ENCODE measurements around the gene OCRL. TPM values are rescaled to one million over a fixed set of nuclear protein-coding genes. Genes with fewer than 3 reads are reported as not detected.

Gene OCRL
- total and polyA plus RNA-seq, 2 donors (not counting 1 experiment from before 2014, with no cell fraction given) = 4.6 to 10.6 TPM

- Histone ChIP-seq H3K36me3 (replicated peaks in 1 of 2; ENCODE audit: control extremely low read depth in 1 of 2, control insufficient read depth in 1 of 2, extremely low read depth in 1 of 2, insufficient read depth in 2 of 2, low read length in 1 of 2) (no peaks in the 10 kb centered on the region), H3K79me2 (ENCODE audit: control insufficient read depth, insufficient read depth, low read length) (no peaks in the 10 kb centered on the region), H4K20me1 (ENCODE audit: control insufficient read depth, insufficient read depth, low read length, poor library complexity, severe bottlenecking) (no peaks in the 10 kb centered on the region), H3K27ac (ENCODE audit: low read length in 2 of 2) (no peak overlapping the region), H2AFZ (ENCODE audit: insufficient read depth, low read depth, low read length, poor library complexity, severe bottlenecking) (no peak overlapping the region), H3K4me2 (replicated peaks; ENCODE audit: low read depth, low read length, poor library complexity, severe bottlenecking) (no peak overlapping the region), H3K27me3 (replicated peaks in 1 of 4; ENCODE audit: control extremely low read depth in 1 of 4, control insufficient read depth in 3 of 4, insufficient read depth in 4 of 4, low read length in 3 of 4) (no peaks in the 10 kb centered on the region), H3K9ac (ENCODE audit: low read length) (no peak overlapping the region), H3K4me1 (ENCODE audit: control insufficient read depth in 2 of 2, insufficient read depth in 2 of 2, low read length in 2 of 2) (no peaks in the 10 kb centered on the region), H3K4me3 (ENCODE audit: control extremely low read depth in 1 of 5, extremely low read depth in 1 of 5, insufficient read depth in 1 of 5, low read depth in 2 of 5, low read length in 4 of 5) (no peak overlapping the region), H3K9me3 (ENCODE audit: control extremely low read depth in 1 of 3, control insufficient read depth in 2 of 3, insufficient read depth in 1 of 3, low read length in 2 of 3) (no peaks in the 10 kb centered on the region)
- Mint-ChIP-seq H3K27ac (no peak overlapping the region), H3K4me3 (no peak overlapping the region), H3K9me3 (ENCODE audit: insufficient read depth) (no peaks in the 10 kb centered on the region), H3K4me1 (no peaks in the 10 kb centered on the region), H3K27me3 (no peaks in the 10 kb centered on the region)
- no CpG with 5 or more reads among the region's 1 CpG for WGBS (ENCODE audit: insufficient coverage)
- CTCF ChIA-PET = no interaction called here
- DNase-seq = no peak
- POLR2A ChIA-PET = no interaction called here
- ATAC-seq (ENCODE audit: low read depth) = no peak
- intact Hi-C loops (cut with micrococcal nuclease) = no loop called here
- TF ChIP-seq CTCF (IDR thresholded peaks at IDR 0.05) = no peak
- TF ChIP-seq EZH2 (IDR thresholded peaks at IDR 0.05; ENCODE audit: borderline replicate concordance, insufficient read depth, low read depth, low read length, poor library complexity, severe bottlenecking) = no peak
These were observed 54.7 kb downstream of the OCRL start for GRCh38 chrX:129594781-129595180.

GRCh38 chrX:129596077-129596476, 56.0 kb downstream of the OCRL start:
- no peak for DNase-seq
- no peaks in the 10 kb centered on the region for H3K9me3 ChIP-seq (ENCODE audit: control extremely low read depth in 1 of 3, control insufficient read depth in 2 of 3, insufficient read depth in 1 of 3, low read length in 2 of 3)
- TF ChIP-seq EZH2 (IDR thresholded peaks at IDR 0.05; ENCODE audit: borderline replicate concordance, insufficient read depth, low read depth, low read length, poor library complexity, severe bottlenecking) (no peak), CTCF (IDR thresholded peaks at IDR 0.05) (no peak)
- no peak overlapping the region for H3K9ac ChIP-seq (ENCODE audit: low read length)
- ATAC-seq (ENCODE audit: low read depth) = no peak
- H3K4me2 ChIP-seq (replicated peaks; ENCODE audit: low read depth, low read length, poor library complexity, severe bottlenecking) = no peak overlapping the region
- CTCF ChIA-PET = interaction anchor here (1.3 kb wide), 1 partner anchor 465 kb away, joined by 4 read pairs; no protein-coding TSS in a partner anchor
- H3K4me3 ChIP-seq (ENCODE audit: control extremely low read depth in 1 of 5, extremely low read depth in 1 of 5, insufficient read depth in 1 of 5, low read depth in 2 of 5, low read length in 4 of 5) = no peak overlapping the region
- no peaks in the 10 kb centered on the region for H4K20me1 ChIP-seq (ENCODE audit: control insufficient read depth, insufficient read depth, low read length, poor library complexity, severe bottlenecking)
- H3K27ac ChIP-seq (ENCODE audit: low read length in 2 of 2) = no peak overlapping the region
- no peaks in the 10 kb centered on the region for H3K36me3 ChIP-seq (replicated peaks in 1 of 2; ENCODE audit: control extremely low read depth in 1 of 2, control insufficient read depth in 1 of 2, extremely low read depth in 1 of 2, insufficient read depth in 2 of 2, low read length in 1 of 2)
- no peaks in the 10 kb centered on the region for H3K27me3 ChIP-seq (replicated peaks in 1 of 4; ENCODE audit: control extremely low read depth in 1 of 4, control insufficient read depth in 3 of 4, insufficient read depth in 4 of 4, low read length in 3 of 4)
- Mint-ChIP-seq H3K27me3 (no peaks in the 10 kb centered on the region), H3K4me1 (no peaks in the 10 kb centered on the region), H3K27ac (no peak overlapping the region), H3K4me3 (no peak overlapping the region), H3K9me3 (ENCODE audit: insufficient read depth) (no peaks in the 10 kb centered on the region)
- H3K79me2 ChIP-seq (ENCODE audit: control insufficient read depth, insufficient read depth, low read length) = no peaks in the 10 kb centered on the region
- WGBS (ENCODE audit: insufficient coverage) = no CpG with 5 or more reads among the region's 5 CpGs
- POLR2A ChIA-PET = no interaction called here
- no peak overlapping the region for H2AFZ ChIP-seq (ENCODE audit: insufficient read depth, low read depth, low read length, poor library complexity, severe bottlenecking)
- intact Hi-C loops (cut with micrococcal nuclease) = no loop called here
- no peaks in the 10 kb centered on the region for H3K4me1 ChIP-seq (ENCODE audit: control insufficient read depth in 2 of 2, insufficient read depth in 2 of 2, low read length in 2 of 2)
